GM18519 (cell line): ENCODE results near the gene BHLHE23.

Experiments
- ATAC-seq: cut with Tn5 transposase; IDR thresholded peaks from one replicate; pipeline ENCODE4 v1.9.1; 2021; ENCODE audit warnings: mild to moderate bottlenecking, moderate library complexity; ENCODE audit not compliant: unreplicated experiment, low FRiP score

Gene BHLHE23

DNA sequence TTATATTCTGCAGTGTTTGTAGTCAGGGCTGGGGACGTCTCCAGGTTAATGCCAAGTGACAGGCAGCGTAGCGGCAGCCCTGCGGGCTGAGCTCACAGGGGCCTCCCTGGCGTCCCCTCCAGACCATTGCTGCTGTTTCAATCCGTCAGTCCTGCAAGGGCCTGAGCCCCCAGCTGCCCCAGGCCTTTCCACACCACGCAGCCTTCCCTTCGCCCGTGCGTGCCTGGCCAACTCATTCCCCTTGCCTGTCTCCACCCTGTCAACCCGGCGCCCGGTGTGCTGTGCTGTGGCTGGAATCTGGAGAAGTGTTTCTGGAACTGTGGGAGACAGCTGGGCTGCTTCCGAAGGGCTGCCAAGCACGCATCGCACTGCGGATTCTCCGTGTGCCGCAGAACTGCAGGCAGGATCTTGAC lies 11.9 kb downstream of the BHLHE23 start:
- no peak for ATAC-seq

DNA sequence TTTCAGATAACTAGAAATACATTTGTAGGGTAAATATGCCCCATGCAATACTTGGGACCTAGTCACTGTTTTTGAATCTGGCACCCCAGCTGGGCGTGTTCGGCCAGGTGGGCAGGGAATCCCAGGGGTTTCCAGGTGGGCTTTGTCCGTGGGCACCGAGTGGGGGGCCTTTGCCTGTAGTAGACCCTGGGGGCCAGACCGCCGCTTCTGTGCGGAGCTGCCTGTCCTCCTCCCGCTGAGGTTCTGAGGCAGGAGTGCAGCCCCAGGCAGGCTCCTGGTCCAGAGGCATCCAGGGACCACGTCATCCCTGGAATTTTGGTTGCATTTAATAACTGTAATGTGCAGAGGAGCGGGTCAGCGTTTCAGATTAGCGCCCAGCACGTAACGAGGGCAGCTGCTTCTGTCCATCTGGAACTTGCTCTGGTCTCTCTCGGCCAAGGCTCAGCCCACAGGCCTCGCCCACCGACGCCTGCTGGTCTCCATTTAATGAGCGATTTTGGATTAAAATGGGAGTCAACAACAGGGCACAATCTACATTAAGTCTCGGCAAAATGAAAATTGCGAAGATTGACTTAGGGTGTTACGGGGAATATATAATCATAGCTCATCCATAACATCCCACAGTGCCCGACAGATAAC lies 12.8 kb downstream of the BHLHE23 start:
- ATAC-seq = no peak

DNA sequence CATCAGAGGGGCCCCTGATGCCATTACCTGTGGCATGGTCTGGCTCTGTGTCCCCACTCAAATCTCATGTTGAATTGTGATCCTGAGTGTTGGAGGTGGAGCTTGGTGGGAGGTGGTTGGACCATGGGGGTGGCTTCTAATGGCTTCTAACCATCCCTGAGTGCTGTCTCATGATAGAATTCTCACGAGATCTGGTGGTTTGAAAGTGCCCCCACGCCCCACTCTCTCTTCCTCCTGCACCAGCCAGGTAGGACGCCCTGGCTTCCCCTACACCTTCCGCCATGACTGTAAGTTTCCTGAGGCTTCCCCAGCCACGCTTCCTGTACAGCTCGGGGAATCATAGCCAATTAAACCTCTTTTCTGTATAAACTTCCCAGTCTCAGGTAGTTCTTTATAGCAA lies 14.9 kb downstream of the BHLHE23 start:
- ATAC-seq = no peak

DNA sequence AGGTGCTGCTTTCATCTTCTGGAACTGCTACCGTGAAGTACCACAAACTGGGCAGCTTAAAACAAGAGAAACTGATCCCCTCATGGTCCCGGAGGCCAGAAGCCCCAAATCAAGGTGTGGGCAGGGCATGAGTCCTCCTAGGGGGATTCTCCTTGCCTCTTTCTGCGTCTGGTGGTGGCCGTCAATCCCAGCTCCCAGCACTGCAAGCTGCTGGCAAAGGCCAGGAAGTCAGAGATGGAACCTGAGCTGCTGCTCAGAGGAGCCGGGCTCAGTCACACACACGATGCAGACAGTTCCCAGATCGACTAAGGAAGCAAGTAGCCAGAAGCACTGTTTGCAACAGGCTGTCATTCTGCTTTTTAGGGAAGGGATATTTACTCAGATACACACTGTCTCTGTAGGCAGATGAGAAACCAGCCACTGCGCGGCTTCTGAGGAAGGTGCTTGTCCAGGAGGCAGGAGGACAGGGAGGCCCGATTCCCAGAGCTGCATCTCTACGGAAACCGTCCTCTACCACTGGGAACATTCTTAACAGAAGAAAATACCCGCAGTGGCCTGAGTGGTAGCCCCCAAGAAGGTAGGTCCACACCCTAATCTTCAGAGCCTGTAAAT lies 15.5 kb downstream of the BHLHE23 start:
- no peak for ATAC-seq

DNA sequence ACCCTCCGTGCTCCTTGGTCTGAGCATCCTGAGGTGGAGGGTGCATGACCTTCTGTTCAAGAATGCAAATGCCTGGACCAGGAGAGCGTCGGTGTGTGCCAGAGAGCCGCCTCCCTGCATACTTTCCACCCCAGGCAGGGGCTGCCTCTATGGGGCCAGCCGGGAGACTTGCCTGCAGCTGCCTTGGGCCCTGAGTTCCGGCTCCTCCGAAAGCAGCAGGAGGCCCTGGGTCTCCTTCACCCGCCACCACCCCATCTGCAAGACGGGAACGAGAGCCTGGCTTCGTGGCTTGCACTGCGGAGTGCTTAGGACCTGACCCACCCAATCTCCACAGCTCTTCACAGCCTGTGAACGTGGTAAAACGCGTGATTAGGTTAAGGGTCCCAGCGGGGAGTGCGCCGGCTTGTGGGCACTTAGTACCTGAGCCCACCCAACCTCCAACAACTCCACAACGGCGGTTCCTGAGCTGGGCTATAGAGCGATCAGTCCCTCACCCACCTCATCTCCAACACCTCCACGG lies 16.4 kb downstream of the BHLHE23 start:
- no peak for ATAC-seq

DNA sequence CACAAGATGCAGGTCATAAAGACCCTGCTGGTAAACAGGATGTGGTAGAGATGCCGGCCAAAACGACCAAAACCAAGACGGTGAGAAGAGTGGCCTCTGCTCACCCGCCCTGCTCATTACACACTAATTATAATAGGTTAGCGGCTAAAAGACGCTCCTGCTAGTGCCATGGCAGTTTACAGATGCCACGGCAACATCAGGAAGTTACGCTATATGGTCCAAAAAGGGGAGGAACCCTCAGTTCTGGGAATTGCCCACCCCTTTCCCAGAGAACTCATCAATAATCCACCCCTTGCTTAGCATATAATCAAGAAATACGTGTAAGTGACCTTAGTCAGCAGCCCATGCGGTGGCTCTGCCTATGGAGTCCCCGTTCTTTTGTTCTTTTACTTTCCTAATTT lies 17.6 kb downstream of the BHLHE23 start:
- no peak for ATAC-seq

DNA sequence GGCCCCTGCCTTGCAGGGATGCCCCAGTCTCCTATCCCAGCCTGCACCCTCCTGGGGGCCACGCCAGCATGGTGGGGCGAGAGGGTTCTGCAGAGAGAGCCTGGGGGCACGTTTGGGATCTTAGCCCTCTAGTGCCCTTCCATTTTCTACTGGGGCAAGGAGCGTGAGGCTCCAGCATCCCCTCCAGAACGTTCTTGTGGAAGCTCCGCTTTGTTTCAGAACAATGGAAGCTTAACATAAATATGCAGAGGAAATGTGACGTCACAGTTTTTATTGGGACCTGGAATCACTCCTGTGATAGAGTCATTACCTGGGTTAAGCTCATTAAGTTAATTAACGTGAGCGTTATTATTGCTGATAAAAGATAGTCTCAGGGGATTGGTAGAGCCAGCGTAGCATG lies 19.6 kb downstream of the BHLHE23 start:
- no peak for ATAC-seq

DNA sequence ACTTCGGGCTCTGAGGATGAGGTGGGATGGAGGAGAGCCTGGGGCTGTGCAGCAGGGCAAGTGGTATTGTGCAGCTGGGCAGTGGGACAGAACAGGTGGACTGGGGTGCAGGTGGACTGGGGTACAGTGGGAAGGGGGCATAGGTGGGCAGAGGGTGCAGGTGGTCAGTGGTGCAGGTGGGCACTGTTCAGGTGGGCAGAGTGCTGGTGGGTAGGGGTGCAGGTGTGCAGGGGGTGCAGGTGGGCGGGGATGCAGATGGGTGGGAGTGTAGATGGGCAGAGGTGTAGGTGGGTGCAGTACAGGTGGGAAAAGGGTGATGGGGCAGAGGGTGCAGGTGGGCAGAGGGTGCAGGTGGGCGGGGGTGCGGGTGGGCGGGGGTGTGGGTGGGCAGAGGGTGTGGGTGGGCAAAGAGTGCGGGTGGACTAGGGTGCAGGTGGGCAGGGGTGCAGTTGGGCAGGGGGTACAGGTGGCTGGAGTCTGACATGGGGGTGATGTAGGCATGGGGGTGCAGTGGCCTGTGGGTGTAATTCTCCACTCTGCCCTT lies 20.4 kb downstream of the BHLHE23 start:
- ATAC-seq = no peak

DNA sequence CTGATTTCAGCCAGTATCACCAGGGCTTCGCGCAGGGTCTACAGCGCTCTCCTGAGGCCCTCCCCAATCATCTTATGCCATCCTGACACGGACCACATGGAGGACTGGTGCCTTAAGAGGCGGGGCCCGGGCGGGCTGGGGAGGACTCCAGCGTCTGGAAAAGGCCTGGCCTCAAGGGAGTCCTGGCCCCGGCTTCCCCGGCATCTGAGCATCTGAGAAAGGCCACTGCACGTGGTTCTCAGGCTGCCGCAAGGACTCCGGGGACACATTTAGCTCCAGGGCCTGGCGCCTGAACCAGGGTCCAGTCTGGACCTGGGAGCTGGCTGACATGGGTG lies 21.4 kb downstream of the BHLHE23 start:
- ATAC-seq = no peak

DNA sequence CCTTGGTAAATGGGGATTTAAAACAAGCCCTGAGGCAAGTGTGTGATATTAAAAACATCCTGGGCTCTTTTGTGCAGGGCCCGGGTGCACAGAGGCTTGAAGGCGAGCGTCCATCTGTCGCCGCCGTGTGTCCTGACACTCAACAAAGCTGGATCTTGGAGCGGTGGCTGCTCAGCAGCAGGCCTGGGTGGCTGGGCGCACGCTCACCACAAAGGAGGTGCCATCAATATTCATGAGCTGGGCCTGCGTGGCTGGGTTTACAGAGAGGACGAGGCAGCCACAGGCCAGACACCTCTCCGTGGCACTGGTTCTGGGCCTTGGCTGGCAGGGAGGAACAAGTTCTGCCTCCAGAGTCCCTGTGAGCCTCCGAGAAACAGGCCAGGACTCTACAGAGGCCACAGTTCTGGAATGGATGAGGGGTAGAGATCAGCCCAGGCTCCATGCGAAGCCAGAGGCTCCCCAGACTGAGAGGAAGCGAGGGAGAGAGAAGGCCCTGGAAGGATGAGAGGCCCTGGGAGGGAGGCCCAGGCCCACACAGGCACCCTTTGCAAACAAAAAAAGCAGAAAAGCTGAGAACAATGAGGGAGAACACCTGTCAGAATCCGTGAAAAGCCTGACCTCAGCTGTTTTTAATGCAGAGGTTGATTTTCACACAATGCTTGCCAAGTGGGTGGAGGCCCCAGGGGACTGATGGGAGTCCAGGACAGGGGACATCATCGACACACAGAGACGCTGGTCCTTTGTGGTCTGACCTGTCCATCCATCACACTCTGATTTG lies 21.9 kb downstream of the BHLHE23 start:
- no peak for ATAC-seq

DNA sequence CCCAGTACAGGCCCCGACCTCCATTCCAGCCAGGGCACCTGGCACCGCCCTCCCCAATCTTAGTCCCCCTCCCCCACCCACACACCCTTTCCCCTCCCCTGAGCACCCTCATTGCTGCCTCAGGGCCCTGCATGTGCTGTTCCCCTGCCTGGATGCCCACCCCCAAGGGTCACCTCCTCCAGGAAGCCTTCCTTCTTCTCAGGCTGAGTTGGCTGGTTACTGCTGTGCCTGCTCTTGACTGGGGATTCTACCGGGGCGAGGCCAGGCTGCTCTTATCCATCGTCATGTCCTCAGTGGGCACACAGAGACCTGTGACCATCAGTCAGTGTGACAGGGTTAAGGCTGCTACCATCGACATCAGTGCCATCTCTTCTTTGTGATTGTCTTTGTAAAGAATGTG lies 23.6 kb downstream of the BHLHE23 start:
- no peak for ATAC-seq

DNA sequence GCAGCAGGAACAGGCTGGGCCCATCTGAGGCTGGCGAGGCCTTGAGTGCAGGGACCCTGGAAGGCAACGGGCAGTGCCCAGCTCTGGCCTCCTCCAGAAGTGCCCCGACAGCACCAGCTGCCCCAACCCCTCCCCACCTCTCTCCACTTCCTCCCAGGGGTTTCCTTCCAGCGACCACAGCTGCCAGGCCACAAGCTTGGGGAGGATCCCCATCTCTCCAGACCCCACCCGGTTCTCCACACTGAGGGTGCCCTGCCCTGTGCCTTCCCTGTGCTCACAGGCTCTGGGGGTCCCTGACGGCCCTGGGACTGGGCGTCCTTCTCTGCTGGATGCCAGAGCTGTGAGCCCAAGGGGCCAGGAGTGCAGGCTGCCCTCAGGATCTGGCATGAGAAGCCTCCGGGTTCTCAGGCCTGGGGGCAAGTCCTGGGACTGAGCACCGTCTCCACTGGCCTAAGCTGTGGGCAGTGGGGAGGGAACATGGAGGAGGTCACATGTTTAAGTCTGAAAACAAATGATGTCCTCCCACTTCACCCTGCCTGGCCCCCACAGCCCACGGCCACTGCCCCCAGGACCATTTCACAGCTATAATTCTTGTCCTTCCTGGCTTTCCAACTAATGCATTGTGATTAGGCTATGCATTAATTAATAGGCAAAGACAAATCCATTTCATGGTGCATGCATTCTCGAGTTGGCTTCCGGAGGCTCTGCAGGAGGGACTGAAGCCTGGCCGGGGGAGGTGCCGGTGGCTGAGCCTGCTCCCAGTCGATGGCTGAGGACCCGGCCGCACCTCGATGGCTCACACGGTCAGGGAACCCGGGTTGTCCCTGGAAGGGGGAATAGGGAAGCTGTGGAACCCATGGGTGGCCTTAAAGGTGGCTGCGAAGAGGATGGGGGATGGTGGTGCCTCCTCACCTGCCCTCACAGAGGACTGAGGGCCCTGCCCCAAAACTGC lies 24.4 kb downstream of the BHLHE23 start:
- ATAC-seq = no peak

DNA sequence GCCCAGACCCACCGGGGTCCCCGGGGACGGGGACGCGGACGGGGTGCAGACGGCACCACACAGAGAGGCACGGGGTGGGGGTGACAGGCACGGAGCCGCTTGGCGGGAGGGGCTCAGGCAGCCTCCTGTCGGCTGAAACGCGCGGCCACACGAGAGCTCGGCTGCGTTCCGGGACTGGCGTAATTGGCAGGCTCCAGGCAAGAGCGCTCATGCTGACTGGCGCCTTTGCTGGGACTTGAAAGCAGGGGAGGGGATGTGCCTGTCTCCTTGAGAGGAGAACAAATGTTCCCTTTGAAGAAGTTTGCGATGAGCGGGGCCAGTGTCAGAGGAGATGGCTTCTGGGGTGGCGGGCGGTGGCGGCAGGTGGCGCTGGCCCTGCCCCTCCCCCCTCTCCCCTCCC lies 25.8 kb downstream of the BHLHE23 start:
- ATAC-seq = no peak

DNA sequence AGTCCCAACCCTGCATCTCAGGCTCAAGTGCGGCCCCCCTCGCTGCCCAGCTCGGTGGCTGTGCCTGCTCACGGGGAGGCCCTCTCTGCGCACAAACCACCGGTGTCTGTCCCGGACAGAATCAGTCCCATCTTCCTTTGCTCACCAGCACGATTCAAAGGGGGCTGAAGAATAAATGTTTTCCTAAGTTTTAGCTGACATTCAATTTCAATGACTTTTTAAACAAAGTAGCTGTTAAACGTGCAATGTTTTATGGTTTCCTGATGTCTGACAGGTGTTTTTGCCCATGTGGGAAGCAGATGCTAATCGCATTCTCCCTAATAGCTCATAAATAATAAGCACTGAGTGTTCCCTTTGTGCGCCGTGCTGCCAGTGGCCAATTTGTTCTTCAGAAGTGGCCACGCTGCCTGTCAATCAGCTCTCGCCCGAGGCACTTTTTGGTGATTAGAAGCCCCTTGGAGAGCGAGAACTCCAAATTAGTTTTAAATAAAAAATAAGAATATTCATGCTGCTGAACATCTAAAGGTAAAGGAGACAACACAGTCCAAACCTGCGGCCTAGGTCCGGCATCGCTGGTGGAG lies 26.3 kb downstream of the BHLHE23 start:
- ATAC-seq = no peak

DNA sequence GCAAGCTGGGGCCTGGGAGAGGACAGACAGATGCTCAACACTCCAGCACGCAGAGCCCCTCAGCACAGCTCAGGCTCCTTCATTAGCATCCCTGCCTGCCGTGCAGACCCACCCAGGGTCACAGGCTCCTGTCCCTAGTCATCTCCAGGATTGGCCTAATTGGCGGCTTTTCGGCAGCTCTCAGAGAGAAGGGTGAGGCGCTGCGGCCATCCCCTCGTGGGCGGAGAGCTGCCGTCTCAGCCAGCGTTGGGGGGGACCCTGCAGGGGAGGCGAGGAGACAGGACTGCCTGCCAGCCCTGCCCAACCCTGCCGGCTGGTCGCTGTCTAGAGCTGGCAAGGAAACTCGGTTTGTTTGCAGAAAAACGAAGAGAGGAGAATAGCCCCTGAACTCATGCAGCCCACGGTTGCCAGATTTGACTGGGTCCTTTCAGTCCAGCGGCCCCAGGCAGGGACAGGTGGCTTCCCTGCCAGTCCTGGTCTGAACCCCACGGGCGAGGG lies 26.8 kb downstream of the BHLHE23 start:
- no peak for ATAC-seq

DNA sequence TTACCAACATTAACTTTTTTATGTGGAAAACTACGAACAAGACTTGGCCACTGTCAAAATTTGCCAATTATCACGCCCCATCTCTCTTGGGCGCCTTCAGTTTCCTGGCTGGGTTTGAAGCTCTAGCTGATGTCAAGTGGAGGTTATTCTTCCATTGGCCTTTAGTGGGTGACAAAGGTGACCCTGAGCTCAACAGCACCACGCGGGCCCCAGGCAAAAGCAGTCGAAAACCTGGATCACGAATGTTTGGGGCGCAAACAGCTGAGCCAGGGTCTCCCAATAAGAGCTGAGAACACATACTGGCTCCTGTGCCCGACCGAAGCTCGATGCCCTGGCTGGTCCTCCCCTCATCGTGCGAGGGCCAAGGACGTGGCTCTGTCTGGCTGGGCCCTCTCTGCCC lies 27.5 kb downstream of the BHLHE23 start:
- no peak for ATAC-seq

DNA sequence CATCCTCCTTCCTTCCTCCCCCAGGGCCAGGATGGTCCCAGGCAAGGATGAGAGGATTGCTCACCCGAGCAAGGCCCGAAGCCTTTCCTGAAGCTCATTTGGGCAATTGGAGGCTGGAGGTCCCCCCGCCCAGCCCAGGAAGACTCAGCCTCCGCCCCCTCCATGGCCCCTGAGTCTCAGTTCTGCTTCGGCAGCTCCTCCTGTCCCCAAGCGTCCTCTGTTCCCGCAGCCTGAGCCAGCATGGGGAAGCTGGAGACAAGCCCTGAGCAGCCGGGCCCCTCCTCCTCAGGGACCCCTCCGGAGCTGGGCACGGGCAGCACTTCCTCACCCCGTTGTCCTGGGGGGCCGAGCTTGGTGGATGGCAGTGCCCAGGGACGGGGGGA lies 28.2 kb downstream of the BHLHE23 start:
- no peak for ATAC-seq

DNA sequence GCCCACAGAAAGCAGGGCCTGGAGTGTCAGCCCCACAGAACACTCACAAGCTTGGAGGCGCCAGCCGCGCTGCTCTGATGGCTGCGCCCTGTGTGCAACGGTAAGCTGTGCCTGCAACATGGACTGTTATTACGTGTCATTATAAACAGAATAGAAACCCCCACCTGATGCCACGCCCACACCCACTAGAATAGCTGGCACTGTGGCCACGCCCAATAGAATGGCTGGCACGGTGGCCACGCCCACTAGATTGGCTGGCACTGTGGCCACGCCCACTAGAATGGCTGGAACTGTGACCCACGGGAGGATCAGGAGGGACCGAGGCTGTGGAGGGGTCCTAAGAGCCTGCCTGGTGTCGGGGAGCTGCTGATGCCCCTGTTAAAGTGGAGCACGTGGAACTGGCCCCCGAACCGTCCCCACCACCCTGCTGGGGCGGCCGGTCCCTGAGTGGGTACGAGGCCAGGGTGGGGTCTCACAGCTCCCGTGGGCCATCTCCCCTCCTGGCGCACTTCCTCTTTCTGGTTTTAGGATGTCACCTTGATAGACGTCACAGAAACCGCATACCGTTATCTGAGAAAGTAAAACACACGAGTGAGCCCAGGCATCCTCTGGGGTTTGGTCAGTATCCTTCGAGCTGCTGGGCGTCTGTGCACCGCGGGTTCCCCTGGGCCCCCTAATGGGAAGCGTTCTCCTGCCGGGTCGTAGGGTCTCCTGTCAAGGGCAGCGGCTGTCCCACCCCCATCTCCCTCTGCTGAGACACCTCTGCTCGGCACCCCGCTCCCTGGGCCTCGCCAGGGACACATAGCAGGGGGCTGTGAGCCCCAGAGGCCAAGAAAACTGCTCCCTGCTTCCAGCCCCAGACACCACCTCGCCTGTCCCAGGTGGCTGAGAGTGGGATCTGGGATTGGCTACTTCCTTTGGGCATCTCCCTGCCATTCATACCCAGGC lies 28.9 kb downstream of the BHLHE23 start:
- no peak for ATAC-seq

DNA sequence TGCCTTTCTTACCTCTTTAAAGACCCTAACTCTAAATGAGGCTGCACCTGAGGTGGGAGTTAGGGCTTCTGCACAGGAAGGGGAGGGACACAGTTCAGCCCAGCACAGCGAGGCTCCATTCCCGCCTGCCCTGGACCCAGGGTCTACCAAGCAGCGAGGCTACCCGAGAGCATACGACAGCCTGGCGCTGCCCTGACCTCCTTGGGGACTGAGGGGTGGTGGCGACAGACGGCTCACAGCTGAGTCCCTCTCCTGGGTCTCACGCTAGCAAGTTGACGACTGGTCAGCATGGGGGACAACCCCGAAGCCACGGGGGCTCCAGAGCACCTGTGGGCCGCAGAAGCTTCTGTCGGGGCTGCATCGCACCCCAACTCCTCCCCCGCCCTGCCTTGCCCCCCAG lies 29.9 kb downstream of the BHLHE23 start:
- ATAC-seq = no peak
